Natural killer cell (primary cell): ENCODE measurements around the gene DDOST. TPM values are rescaled to one million over a fixed set of nuclear protein-coding genes. Genes with fewer than 3 reads are reported as not detected.

ENCODE experiments used
- ATAC-seq, 3 donors: fragments of 150-1000 bp in 2 of 3; fragments of 200-7000 bp in 1 of 3; cut with Tn5 transposase; 1 replicate in 1 of 3; 2 replicates in 2 of 3; pipeline ENCODE4 v1.10.0; 2021; ENCODE audit warnings: mild to moderate bottlenecking in 2 of 3, moderate library complexity in 2 of 3
- DNase-seq, 2 donors: peaks; one replicate each; pipeline versions ENCODE4 v3.0.0 to v3.0.0-alpha.2; 2013 to 2021; ENCODE audit warnings: mixed read lengths in 1 of 2
- H3K27ac ChIP-seq: one replicate; pipeline ENCODE4 v1.5.1; 2013; ENCODE audit warnings: mild to moderate bottlenecking, low read length
- H3K27me3 ChIP-seq: one replicate; pipeline ENCODE4 v1.6.1; 2013; ENCODE audit warnings: low read length; ENCODE audit not compliant: control insufficient read depth, insufficient read depth
- H3K36me3 ChIP-seq: one replicate; pipeline ENCODE4 v1.6.1; 2013; ENCODE audit warnings: low read length; ENCODE audit not compliant: control insufficient read depth, insufficient read depth
- H3K4me1 ChIP-seq: one replicate; pipeline ENCODE4 v1.6.1; 2013; ENCODE audit warnings: low read length; ENCODE audit not compliant: control insufficient read depth, insufficient read depth
- H3K4me3 ChIP-seq: one replicate; pipeline ENCODE4 v1.5.1; 2013; ENCODE audit warnings: low read length
- H3K9me3 ChIP-seq: one replicate; pipeline ENCODE4 v1.6.1; 2013; ENCODE audit warnings: low read length; ENCODE audit not compliant: control insufficient read depth, insufficient read depth
- H3K27ac Mint-ChIP-seq, 2 donors: one replicate each; pipeline ENCODE4 v1.8.0; 2022; ENCODE audit warnings: mild to moderate bottlenecking in 2 of 2, mixed read lengths in 2 of 2, moderate library complexity in 1 of 2
- H3K27me3 Mint-ChIP-seq, 2 donors: one replicate each; pipeline ENCODE4 v1.8.0; 2022; ENCODE audit warnings: low read depth in 2 of 2, mixed read lengths in 2 of 2
- H3K36me3 Mint-ChIP-seq: one replicate; pipeline ENCODE4 v1.8.0; 2022; ENCODE audit warnings: mixed read lengths
- H3K4me1 Mint-ChIP-seq, 2 donors: one replicate each; pipeline ENCODE4 v1.8.0; 2022; ENCODE audit warnings: mixed read lengths in 2 of 2
- H3K4me3 Mint-ChIP-seq: one replicate; pipeline ENCODE4 v1.8.0; 2022; ENCODE audit warnings: mild to moderate bottlenecking, moderate library complexity, mixed read lengths
- H3K9me3 Mint-ChIP-seq, 2 donors: one replicate each; pipeline ENCODE4 v1.8.0; 2022; ENCODE audit warnings: mixed read lengths in 2 of 2
- WGBS: methylation state at CpG from one replicate; pipeline ENCODE4 v1.1.7; 2013; ENCODE audit warnings: missing lambda C conversion rate; ENCODE audit not compliant: insufficient coverage; 5-methylcytosine and 5-hydroxymethylcytosine counted together
- intact Hi-C: fragments of 100-400 bp; cut with micrococcal nuclease; formaldehyde crosslinking; loops from one replicate; pipeline ENCODE4 v1.14.2; 2022
- total RNA-seq, 4 donors: library from RNA; stranded (reverse); fragments of 120-200 nt in 1 of 4; gene quantifications; one replicate each; pipeline versions ENCODE4 v1.2.3 to v1.2.4, GENCODE V29; 2013 to 2022
- TF ChIP-seq, protein P1 (sequence below): fragments of 200-600 bp; IDR thresholded peaks from one replicate; pipeline ENCODE4 v1.8.0; 2022; ENCODE audit warnings: antibody characterized with exemption

Gene DDOST
- total RNA-seq, 3 donors from 2014 or later (not counting 1 experiment from before 2014, with no cell fraction given), result 137 to 158 (median 153) TPM

DNA sequence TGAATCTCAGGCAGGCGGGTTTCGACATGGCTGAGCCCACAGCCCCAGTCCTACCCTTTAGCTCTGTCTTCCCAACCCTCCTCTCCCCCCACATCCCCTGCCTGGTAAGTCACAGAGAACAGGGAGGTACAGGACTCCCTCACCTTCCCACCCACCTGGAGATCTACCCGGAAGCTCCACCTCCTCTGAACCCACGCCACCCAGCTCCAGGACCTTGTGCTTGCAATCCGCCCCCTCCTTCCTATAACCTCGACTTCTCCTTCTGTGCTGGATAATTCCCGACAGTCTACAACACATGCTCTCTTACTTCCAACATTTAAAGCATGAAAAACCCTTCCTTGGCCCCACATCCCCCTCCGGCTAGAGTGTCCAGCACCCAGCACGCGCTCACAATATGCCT is 34.3 kb upstream of the DDOST start:
- no peak overlapping the region for H3K4me3 Mint-ChIP-seq
- Histone ChIP-seq H3K9me3 (no peaks in the 10 kb centered on the region), H3K4me1 (peaks cover 12% of the 10 kb centered on the region), H3K27me3 (no peaks in the 10 kb centered on the region), H3K27ac (no peak overlapping the region), H3K36me3 (no peaks in the 10 kb centered on the region), H3K4me3 (no peak overlapping the region)
- DNase-seq, result no peak
- intact Hi-C loops, result no loop called here
- peak overlapping the region in 1 of 2 donors; percentile 83 for H3K27ac Mint-ChIP-seq
- peaks cover 0 to 6% of the 10 kb centered on the region in 2 donors for H3K27me3 Mint-ChIP-seq
- no peaks in the 10 kb centered on the region for H3K36me3 Mint-ChIP-seq
- ATAC-seq, result no peak
- TF ChIP-seq, protein P1, sequence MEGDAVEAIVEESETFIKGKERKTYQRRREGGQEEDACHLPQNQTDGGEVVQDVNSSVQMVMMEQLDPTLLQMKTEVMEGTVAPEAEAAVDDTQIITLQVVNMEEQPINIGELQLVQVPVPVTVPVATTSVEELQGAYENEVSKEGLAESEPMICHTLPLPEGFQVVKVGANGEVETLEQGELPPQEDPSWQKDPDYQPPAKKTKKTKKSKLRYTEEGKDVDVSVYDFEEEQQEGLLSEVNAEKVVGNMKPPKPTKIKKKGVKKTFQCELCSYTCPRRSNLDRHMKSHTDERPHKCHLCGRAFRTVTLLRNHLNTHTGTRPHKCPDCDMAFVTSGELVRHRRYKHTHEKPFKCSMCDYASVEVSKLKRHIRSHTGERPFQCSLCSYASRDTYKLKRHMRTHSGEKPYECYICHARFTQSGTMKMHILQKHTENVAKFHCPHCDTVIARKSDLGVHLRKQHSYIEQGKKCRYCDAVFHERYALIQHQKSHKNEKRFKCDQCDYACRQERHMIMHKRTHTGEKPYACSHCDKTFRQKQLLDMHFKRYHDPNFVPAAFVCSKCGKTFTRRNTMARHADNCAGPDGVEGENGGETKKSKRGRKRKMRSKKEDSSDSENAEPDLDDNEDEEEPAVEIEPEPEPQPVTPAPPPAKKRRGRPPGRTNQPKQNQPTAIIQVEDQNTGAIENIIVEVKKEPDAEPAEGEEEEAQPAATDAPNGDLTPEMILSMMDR, result no peak
- 86% methylated on average over 10 of the region's 10 CpGs for WGBS
- peaks cover 11 to 13% of the 10 kb centered on the region in 2 donors for H3K4me1 Mint-ChIP-seq
- H3K9me3 Mint-ChIP-seq, result no peaks in the 10 kb centered on the region

DNA sequence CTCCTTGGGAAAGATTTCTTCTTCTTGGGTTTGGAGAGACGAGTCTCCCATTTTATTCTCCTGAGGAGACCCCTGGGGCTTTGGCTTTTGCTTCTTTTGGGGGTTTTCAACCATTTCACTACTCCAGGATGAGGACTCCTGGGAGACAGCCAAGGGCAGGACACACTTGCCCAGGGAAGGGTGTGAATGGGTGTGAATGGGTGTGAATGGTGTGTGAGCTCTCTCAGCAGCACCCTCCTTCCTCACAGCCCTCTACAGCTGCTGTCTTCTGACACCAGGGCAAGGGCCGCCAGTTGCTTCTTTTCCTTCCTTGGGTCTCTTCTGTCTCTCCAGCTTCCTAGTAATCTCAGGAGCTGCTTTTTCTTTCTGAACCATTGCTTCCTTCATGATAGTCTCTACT is 32.5 kb upstream of the DDOST start:
- WGBS, result 91% methylated on average over 2 of the region's 2 CpGs
- no peaks in the 10 kb centered on the region for H3K36me3 ChIP-seq
- no peak for ATAC-seq
- no peaks in the 10 kb centered on the region for H3K27me3 ChIP-seq
- TF ChIP-seq, protein P1, result no peak
- H3K4me3 ChIP-seq, result no peak overlapping the region
- H3K27ac ChIP-seq, result no peak overlapping the region
- peaks cover 11 to 13% of the 10 kb centered on the region in 2 donors for H3K4me1 Mint-ChIP-seq
- no peaks in the 10 kb centered on the region for H3K9me3 ChIP-seq
- peaks cover 0 to 6% of the 10 kb centered on the region in 2 donors for H3K27me3 Mint-ChIP-seq
- no peak overlapping the region for H3K4me3 Mint-ChIP-seq
- no peak for DNase-seq
- H3K36me3 Mint-ChIP-seq, result no peaks in the 10 kb centered on the region
- H3K27ac Mint-ChIP-seq, result no peak overlapping the region
- H3K4me1 ChIP-seq, result peaks cover 12% of the 10 kb centered on the region
- intact Hi-C loops, result no loop called here
- no peaks in the 10 kb centered on the region for H3K9me3 Mint-ChIP-seq

DNA sequence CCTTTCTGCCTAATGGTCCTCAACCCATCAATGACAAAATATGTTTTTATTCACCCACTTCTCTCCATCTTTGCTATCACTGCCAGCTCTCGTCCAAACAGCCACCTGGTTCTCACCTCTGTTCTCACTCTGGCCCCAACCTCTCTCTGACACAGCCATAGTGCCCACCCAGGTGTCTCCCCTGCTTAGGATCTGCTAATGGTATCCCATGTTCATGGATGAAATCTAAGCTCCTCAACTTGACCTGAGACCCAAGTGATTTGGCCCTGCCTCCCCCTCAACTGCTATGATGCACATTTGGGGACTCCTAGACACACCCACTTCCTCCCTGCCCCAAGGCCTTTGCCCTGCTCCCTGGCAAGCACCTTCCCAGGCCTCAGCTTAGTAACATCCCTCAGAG is 30.7 kb upstream of the DDOST start:
- Mint-ChIP-seq H3K27me3 (peaks cover 0 to 6% of the 10 kb centered on the region in 2 donors), H3K4me1 (peaks cover 10 to 11% of the 10 kb centered on the region in 2 donors), H3K9me3 (no peaks in the 10 kb centered on the region), H3K36me3 (no peaks in the 10 kb centered on the region), H3K27ac (no peak overlapping the region), H3K4me3 (no peak overlapping the region)
- intact Hi-C loops, result no loop called here
- Histone ChIP-seq H3K27ac (no peak overlapping the region), H3K27me3 (no peaks in the 10 kb centered on the region), H3K4me1 (peaks cover 8% of the 10 kb centered on the region), H3K36me3 (no peaks in the 10 kb centered on the region), H3K9me3 (no peaks in the 10 kb centered on the region), H3K4me3 (no peak overlapping the region)
- no peak for DNase-seq
- TF ChIP-seq, protein P1, result no peak
- WGBS, result 68% methylated on average over 1 of the region's 1 CpG
- ATAC-seq, result no peak

DNA sequence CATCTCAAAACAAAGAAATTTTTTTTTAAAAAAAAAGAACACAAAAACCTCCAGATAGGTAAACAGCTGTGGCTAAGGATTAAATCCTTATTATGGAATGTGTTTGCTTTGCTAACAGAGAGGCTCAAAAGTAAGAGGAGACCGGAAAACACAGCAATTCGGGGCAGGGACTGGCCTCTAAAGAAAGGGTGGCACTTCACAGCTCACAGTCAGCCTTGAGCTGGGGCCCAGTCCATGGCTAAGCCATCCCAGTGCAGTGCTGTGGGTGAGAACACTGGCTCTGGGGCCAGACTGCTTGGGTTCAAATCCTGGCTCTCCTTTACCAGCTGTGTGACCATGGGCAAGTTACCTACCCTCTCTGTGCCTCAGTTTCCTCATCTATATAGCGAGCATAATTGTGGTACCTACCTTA is 28.5 kb upstream of the DDOST start:
- H3K36me3 ChIP-seq, result no peaks in the 10 kb centered on the region
- no peaks in the 10 kb centered on the region for H3K27me3 ChIP-seq
- intact Hi-C loops, result no loop called here
- Mint-ChIP-seq H3K36me3 (no peaks in the 10 kb centered on the region), H3K27ac (no peak overlapping the region), H3K4me3 (no peak overlapping the region), H3K9me3 (no peaks in the 10 kb centered on the region), H3K27me3 (no peaks in the 10 kb centered on the region), H3K4me1 (no peaks in the 10 kb centered on the region)
- no peaks in the 10 kb centered on the region for H3K4me1 ChIP-seq
- WGBS, result 75% methylated on average over 3 of the region's 3 CpGs
- no peak overlapping the region for H3K27ac ChIP-seq
- no peak overlapping the region for H3K4me3 ChIP-seq
- TF ChIP-seq, protein P1, result no peak
- ATAC-seq (no peak), DNase-seq (no peak)
- H3K9me3 ChIP-seq, result no peaks in the 10 kb centered on the region
